ENCODE data around the gene PUDP. TPM values are rescaled to one million over a fixed set of nuclear protein-coding genes. Genes with fewer than 3 reads are reported as not detected.
"Not testable (repeated sequence)": the region's sequence is repeated elsewhere in the genome, so short reads cannot be mapped to it uniquely, and the experiment has no call there.

The PUDP gene
- total and polyA plus RNA-seq, 12 donors, result 4.3 to 29.3 (median 14.5) TPM

GRCh38 chrX:7045238-7045955 lies 102.6 kb downstream of the PUDP start:
- Histone ChIP-seq H3K27ac (no peak overlapping the region), H3K36me3 (replicated peaks in 1 of 2) (peaks cover 0 to 11% of the 10 kb centered on the region in 2 donors), H3K9me3 (replicated peaks in 1 of 3) (no peaks in the 10 kb centered on the region), H3K4me3 (no peak overlapping the region), H3K27me3 (no peaks in the 10 kb centered on the region), H3K4me1 (replicated peaks in 1 of 2) (no peaks in the 10 kb centered on the region)
- WGBS, 4 donors, result 80 to 96% (median 95%) methylated on average over 4 of the region's 4 CpGs
- intact Hi-C loops (cut with DNase I), result no loop called here
- DNase-seq, result no peak
- TF ChIP-seq, protein P1, sequence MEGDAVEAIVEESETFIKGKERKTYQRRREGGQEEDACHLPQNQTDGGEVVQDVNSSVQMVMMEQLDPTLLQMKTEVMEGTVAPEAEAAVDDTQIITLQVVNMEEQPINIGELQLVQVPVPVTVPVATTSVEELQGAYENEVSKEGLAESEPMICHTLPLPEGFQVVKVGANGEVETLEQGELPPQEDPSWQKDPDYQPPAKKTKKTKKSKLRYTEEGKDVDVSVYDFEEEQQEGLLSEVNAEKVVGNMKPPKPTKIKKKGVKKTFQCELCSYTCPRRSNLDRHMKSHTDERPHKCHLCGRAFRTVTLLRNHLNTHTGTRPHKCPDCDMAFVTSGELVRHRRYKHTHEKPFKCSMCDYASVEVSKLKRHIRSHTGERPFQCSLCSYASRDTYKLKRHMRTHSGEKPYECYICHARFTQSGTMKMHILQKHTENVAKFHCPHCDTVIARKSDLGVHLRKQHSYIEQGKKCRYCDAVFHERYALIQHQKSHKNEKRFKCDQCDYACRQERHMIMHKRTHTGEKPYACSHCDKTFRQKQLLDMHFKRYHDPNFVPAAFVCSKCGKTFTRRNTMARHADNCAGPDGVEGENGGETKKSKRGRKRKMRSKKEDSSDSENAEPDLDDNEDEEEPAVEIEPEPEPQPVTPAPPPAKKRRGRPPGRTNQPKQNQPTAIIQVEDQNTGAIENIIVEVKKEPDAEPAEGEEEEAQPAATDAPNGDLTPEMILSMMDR (IDR thresholded peaks at IDR 0.05), result no peak
- no peak for TF ChIP-seq POLR2A (IDR thresholded peaks at IDR 0.05)

GRCh38 chrX:7043796-7044433 lies 104.0 kb downstream of the PUDP start:
- H3K36me3 ChIP-seq (replicated peaks in 1 of 2); intact Hi-C loops (cut with DNase I); H3K27me3 ChIP-seq; DNase-seq; H3K4me3 ChIP-seq; H3K4me1 ChIP-seq (replicated peaks in 1 of 2); H3K9me3 ChIP-seq (replicated peaks in 1 of 3); H3K27ac ChIP-seq: not testable (repeated sequence)
- WGBS, 4 donors, result 87 to 94% (median 91%) methylated on average over 3 of the region's 3 CpGs

- no peaks in the 10 kb centered on the region for H3K9me3 ChIP-seq (replicated peaks in 1 of 3)
- H3K4me1 ChIP-seq (replicated peaks in 1 of 2), result no peaks in the 10 kb centered on the region
- no peaks in the 10 kb centered on the region for H3K27me3 ChIP-seq
- no peak for TF ChIP-seq POLR2A (IDR thresholded peaks at IDR 0.05)
- TF ChIP-seq, protein P1 (IDR thresholded peaks at IDR 0.05), result no peak
- no peaks in the 10 kb centered on the region for H3K36me3 ChIP-seq (replicated peaks in 1 of 2)
- no peak overlapping the region for H3K4me3 ChIP-seq
- WGBS, 4 donors, result 75 to 84% (median 77%) methylated on average over 5 of the region's 5 CpGs
- no peak for DNase-seq
- intact Hi-C loops (cut with DNase I), result no loop called here
- H3K27ac ChIP-seq, result no peak overlapping the region
Measured at GRCh38 chrX:7028246-7028645, 119.7 kb downstream of the PUDP start.

DNA sequence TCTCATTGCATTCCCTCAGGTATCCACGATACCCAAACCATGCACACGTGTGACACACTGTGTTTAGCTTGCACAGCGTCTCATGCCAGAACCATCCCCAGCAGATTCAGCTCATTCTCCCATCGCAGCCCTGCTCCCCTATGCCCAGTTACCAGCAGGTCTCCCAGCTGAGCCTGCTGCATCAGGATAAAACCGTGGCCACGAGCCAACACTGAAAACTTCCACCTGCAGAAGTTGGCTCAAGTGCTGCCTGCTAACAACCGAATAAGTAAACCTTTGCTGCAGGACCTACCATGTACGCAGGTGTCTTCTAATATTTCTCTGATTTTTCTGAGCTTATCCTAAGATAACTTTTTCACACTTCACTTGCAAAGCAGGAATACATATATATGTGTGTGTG lies 120.9 kb downstream of the PUDP start:
- intact Hi-C loops (cut with DNase I), result no loop called here
- 91 to 97% (median 92%) methylated on average over 3 to 8 of the region's 8 CpGs for WGBS, 4 donors
- no peak for DNase-seq
- Histone ChIP-seq H3K4me3 (no peak overlapping the region), H3K27ac (no peak overlapping the region), H3K27me3 (no peaks in the 10 kb centered on the region), H3K9me3 (replicated peaks in 1 of 3) (no peaks in the 10 kb centered on the region), H3K4me1 (replicated peaks in 1 of 2) (no peaks in the 10 kb centered on the region), H3K36me3 (replicated peaks in 1 of 2) (no peaks in the 10 kb centered on the region)
- TF ChIP-seq, protein P1 (IDR thresholded peaks at IDR 0.05), result no peak
- no peak for TF ChIP-seq POLR2A (IDR thresholded peaks at IDR 0.05)

DNA sequence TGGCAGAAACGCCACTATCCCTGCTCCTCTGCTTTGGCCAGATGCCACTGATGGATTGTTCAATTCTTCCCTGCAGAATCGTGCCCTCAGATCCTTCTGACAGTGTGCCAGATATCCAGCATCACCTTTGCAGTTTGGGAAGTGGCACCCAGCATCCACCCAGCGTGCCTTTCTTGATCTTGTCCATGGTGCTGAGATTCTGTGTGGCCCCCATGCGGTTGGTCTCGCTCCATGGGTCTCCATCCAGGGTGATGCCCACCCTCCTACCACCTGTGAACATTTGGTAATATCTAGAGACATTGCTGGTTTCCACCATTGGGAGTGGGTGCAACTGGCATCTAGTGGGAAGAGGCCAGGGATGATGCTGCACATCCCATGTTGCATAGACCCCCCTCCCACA lies 121.6 kb downstream of the PUDP start:
- intact Hi-C loops (cut with DNase I); H3K4me3 ChIP-seq; H3K27me3 ChIP-seq; H3K9me3 ChIP-seq (replicated peaks in 1 of 3); H3K4me1 ChIP-seq (replicated peaks in 1 of 2); H3K36me3 ChIP-seq (replicated peaks in 1 of 2); DNase-seq; H3K27ac ChIP-seq: not testable (repeated sequence)
- 88 to 100% (median 91%) methylated on average over 1 to 5 of the region's 5 CpGs for WGBS, 4 donors

Measured in adrenal gland (tissue), 12 donors.